ENCODE data around the gene GPAT3. TPM values are rescaled to one million over a fixed set of nuclear protein-coding genes. Genes with fewer than 3 reads are reported as not detected.
A peak's percentile ranks its signal among the peaks of the same experiment; 100 is the strongest.
"Not testable (repeated sequence)": the region's sequence is repeated elsewhere in the genome, so short reads cannot be mapped to it uniquely, and the experiment has no call there.

Gene GPAT3
- total RNA-seq, 4 donors from 2014 or later = 3.8 to 8.1 (median 4.7) TPM

DNA sequence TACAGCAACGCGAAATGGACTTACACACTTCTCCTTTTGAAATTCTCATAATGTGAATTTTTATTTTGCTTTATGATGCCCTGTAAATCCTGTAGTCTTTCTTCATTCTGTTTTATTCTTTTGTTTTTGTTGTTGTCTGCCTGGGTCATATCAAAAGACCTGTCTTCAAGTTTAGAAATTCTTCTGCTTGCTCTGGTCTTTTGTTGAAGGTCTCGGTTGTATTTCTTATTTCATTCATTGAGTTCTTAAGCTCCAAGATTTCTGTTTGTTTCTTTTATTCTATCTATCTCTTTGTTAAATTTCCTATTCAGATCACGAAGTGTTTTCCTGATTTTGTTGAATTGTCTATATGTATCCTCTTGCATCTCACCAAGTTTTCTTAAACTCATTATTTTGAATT, 78.1 kb downstream of the GPAT3 start:
- Histone ChIP-seq H3K4me3 (no peak overlapping the region), H3K27ac (no peak overlapping the region), H3K36me3 (no peaks in the 10 kb centered on the region), H3K4me1 (no peaks in the 10 kb centered on the region), H3K27me3 (no peaks in the 10 kb centered on the region), H3K9me3 (peaks cover 0 to 3% of the 10 kb centered on the region in 2 donors)
- intact Hi-C loops (cut with DNase I; ENCODE audit: low total_unique reads) = no loop called here
- no peak for TF ChIP-seq POLR2A (IDR thresholded peaks at IDR 0.05)
- TF ChIP-seq, protein P1, sequence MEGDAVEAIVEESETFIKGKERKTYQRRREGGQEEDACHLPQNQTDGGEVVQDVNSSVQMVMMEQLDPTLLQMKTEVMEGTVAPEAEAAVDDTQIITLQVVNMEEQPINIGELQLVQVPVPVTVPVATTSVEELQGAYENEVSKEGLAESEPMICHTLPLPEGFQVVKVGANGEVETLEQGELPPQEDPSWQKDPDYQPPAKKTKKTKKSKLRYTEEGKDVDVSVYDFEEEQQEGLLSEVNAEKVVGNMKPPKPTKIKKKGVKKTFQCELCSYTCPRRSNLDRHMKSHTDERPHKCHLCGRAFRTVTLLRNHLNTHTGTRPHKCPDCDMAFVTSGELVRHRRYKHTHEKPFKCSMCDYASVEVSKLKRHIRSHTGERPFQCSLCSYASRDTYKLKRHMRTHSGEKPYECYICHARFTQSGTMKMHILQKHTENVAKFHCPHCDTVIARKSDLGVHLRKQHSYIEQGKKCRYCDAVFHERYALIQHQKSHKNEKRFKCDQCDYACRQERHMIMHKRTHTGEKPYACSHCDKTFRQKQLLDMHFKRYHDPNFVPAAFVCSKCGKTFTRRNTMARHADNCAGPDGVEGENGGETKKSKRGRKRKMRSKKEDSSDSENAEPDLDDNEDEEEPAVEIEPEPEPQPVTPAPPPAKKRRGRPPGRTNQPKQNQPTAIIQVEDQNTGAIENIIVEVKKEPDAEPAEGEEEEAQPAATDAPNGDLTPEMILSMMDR (IDR thresholded peaks at IDR 0.05) = no peak
- no peak for DNase-seq

DNA sequence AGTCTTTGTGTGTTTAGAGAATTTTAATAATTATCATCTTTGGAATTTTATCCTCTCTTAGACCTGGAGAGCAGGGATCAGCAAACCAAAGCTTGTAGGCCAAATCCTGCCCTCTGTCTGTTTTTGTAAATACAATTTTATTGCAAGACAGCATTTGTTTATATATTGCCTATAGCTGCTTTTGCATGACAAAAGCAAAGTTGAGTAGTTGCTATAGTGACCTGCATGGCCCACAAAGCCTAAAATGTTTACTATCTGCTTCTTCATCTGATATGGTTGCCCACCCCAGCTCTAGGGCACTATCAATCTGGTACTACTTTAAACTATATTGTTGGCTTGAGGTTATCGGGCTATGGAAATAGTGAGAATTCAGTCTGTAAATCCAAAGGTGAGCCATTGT, 80.3 kb downstream of the GPAT3 start:
- Histone ChIP-seq H3K4me3 (no peak overlapping the region), H3K9me3 (peaks cover 0 to 3% of the 10 kb centered on the region in 2 donors), H3K4me1 (no peaks in the 10 kb centered on the region), H3K36me3 (no peaks in the 10 kb centered on the region), H3K27me3 (no peaks in the 10 kb centered on the region), H3K27ac (no peak overlapping the region)
- intact Hi-C loops (cut with DNase I; ENCODE audit: low total_unique reads) = no loop called here
- TF ChIP-seq, protein P1 (IDR thresholded peaks at IDR 0.05) = no peak
- TF ChIP-seq POLR2A (IDR thresholded peaks at IDR 0.05) = no peak
- no peak for DNase-seq

DNA sequence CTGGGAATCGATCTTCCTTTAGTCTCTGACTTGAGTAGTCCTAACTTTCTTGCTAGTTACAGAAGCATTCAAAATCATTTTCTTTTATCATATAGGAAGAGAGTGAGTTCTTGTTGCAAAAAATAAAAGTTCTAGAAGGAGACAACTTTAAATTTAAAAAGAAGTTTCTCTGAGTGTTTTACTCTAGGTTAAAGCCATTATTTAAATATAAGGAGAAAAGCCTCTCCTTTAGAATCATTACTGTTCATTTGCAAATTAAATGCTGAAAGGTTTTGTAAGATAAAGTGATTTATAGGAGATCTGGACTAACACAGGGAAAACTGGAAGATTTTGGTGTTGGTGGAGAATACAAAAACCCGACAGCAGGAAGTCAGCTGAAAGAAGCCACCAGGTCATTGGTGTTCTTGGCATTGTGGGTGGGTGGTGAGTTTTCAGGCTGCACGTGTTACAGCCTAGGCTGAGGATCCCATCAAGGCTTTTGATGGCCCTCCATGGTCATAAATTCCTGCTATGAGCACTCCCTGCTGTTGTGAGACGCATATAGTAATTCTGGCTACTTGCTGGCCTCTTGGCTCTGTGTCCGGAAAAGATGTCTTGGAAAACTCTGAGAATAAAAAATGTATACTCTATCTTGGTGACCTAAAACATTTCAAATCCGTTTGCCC, 81.6 kb downstream of the GPAT3 start:
- H3K9me3 ChIP-seq = peaks cover 0 to 3% of the 10 kb centered on the region in 2 donors
- no peak overlapping the region for H3K4me3 ChIP-seq
- H3K27ac ChIP-seq = peak overlapping the region in 1 of 2 donors; percentile 26
- no peaks in the 10 kb centered on the region for H3K27me3 ChIP-seq
- no peaks in the 10 kb centered on the region for H3K36me3 ChIP-seq
- TF ChIP-seq, protein P1 (IDR thresholded peaks at IDR 0.05) = no peak
- TF ChIP-seq POLR2A (IDR thresholded peaks at IDR 0.05) = no peak
- no peaks in the 10 kb centered on the region for H3K4me1 ChIP-seq
- intact Hi-C loops (cut with DNase I; ENCODE audit: low total_unique reads) = no loop called here
- no peak for DNase-seq

DNA sequence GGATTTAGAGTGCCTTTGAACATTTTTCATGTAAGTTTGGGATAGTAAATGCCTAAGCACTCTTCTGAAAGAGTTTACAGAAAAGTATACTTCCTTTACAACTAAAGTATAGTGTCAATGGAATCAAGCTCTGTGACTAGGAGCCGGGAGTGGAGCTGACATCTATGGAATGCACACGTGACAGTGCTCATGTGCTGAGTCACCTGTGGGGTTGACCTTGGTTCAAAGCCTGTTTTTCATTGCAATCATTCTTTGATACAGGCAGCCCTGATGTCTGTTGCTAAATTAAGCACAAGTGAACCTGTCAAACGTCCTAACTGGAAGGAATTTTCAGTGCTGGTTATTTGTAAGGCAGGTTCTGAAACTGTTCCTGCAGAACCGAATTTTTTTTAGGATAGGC, 82.5 kb downstream of the GPAT3 start:
- intact Hi-C loops (cut with DNase I; ENCODE audit: low total_unique reads) = no loop called here
- peaks cover 0 to 2% of the 10 kb centered on the region in 2 donors for H3K9me3 ChIP-seq
- no peaks in the 10 kb centered on the region for H3K36me3 ChIP-seq
- H3K27ac ChIP-seq = peak overlapping the region in 1 of 2 donors; percentile 26
- no peak for DNase-seq
- no peaks in the 10 kb centered on the region for H3K4me1 ChIP-seq
- no peak overlapping the region for H3K4me3 ChIP-seq
- no peaks in the 10 kb centered on the region for H3K27me3 ChIP-seq
- TF ChIP-seq POLR2A (IDR thresholded peaks at IDR 0.05) = no peak

DNA sequence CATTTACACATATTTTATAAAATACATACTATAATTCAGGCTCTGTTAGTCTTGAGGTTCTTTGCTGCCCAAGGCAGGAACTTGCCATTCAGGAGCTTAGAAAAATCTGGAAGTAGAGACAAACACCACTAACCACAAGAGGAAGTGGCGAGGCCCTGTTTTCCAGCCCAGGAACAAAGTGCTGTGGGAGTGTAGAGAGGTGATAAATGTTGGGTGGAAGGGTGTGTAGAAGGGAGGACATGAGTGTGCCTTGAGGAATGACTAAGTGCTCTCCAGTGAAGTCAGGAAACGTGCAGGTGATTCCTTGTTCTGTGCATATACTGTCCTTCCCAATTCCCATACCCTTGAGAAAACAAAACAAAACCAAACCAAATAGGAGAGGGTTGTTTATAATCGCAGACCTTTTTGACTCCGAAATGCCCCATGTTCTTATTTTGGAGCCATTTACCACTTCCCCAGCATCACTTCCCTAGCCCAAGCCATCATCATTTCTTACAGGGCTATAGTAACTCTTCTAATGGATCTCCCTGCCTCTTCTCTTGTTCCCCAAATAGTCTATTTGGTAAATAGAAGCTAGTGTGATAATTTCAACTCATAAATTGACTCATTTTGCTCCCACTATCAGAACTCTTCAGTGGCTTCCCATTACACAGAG, 83.2 kb downstream of the GPAT3 start:
- intact Hi-C loops (cut with DNase I; ENCODE audit: low total_unique reads) = no loop called here
- no peak for TF ChIP-seq POLR2A (IDR thresholded peaks at IDR 0.05)
- TF ChIP-seq, protein P1 (IDR thresholded peaks at IDR 0.05) = no peak
- peak overlapping the region in 1 of 2 donors; percentile 26 for H3K27ac ChIP-seq
- no peak overlapping the region for H3K4me3 ChIP-seq
- H3K9me3 ChIP-seq = no peaks in the 10 kb centered on the region
- DNase-seq = no peak
- no peaks in the 10 kb centered on the region for H3K27me3 ChIP-seq
- no peaks in the 10 kb centered on the region for H3K4me1 ChIP-seq
- no peaks in the 10 kb centered on the region for H3K36me3 ChIP-seq

DNA sequence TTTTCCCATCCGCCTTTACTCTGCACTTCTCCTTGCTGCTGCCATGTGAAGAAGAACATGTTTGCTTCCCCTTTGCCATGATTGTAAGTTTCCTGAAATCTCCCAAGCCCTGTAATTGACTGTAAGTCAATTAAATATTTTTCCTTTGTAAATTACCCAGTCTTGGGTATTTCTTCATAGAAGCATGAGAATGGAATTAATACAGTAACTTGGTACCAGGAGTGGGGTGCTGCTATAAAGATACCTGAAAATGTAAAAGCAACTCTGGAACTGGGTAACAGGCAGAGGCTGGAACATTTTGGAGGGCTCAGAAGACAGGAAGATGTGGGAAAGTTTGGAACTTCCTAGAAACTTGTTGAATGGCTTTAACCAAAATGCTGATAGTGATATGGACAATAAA, 86.2 kb downstream of the GPAT3 start:
- H3K9me3 ChIP-seq; H3K4me3 ChIP-seq; H3K27me3 ChIP-seq; DNase-seq; H3K4me1 ChIP-seq; intact Hi-C loops (cut with DNase I; ENCODE audit: low total_unique reads); H3K27ac ChIP-seq; H3K36me3 ChIP-seq: not testable (repeated sequence)

Data from uterus (tissue), 4 donors.